Transverse colon (tissue), 4 donors: ENCODE data around the gene CELA2B.

Experiments used
- POLR2AphosphoS5 ChIP-seq, 3 donors: sonication (generic); formaldehyde crosslinking; IDR thresholded peaks; one replicate each; pipeline ENCODE4 v1.6.1; 2016; ENCODE audit warnings: antibody characterized with exemption in 3 of 3
- TF ChIP-seq, protein P1 (sequence below), 5 experiments: fragments of 200-600 bp in 3 of 5; fragments of 450-650 bp in 2 of 5; sonication (generic) in 3 of 5; IDR thresholded peaks; 1 replicate in 2 of 5; 2 replicates in 3 of 5; pipeline ENCODE4 v1.5.1; 2016 to 2017; ENCODE audit warnings: antibody characterized with exemption in 5 of 5, inconsistent platforms in 3 of 5, mild to moderate bottlenecking in 2 of 5, moderate library complexity in 1 of 5

DNA sequence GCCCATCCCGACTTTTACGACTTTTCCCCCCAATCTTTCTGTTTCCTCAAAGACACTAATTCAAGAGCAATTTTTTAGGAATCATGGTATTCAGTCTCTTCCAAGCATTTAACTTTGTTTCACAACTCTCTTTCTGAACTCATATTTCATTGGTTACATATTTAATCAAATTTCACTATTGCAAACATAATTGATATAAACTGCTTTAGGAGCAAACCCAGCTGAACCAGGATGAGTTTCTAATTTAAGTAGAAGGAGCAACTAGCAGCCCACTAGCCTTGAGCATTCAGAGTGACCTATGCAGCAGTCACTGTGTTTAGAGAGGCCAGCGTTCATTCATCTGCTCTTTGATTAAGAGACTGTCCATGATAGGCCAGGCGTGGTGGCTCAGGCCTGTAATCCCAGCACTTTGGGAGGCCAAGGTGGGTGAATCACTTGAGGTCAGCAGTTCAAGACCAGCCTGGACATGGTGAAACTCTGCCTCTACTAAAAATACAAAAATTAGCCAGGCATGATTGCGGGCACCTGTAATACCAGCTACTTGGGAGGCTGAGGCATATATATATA lies 1.8 kb downstream of the CELA2B start:
- TF ChIP-seq POLR2AphosphoS5 (IDR thresholded peaks at IDR 0.05), result no peak
- TF ChIP-seq, protein P1, sequence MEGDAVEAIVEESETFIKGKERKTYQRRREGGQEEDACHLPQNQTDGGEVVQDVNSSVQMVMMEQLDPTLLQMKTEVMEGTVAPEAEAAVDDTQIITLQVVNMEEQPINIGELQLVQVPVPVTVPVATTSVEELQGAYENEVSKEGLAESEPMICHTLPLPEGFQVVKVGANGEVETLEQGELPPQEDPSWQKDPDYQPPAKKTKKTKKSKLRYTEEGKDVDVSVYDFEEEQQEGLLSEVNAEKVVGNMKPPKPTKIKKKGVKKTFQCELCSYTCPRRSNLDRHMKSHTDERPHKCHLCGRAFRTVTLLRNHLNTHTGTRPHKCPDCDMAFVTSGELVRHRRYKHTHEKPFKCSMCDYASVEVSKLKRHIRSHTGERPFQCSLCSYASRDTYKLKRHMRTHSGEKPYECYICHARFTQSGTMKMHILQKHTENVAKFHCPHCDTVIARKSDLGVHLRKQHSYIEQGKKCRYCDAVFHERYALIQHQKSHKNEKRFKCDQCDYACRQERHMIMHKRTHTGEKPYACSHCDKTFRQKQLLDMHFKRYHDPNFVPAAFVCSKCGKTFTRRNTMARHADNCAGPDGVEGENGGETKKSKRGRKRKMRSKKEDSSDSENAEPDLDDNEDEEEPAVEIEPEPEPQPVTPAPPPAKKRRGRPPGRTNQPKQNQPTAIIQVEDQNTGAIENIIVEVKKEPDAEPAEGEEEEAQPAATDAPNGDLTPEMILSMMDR (IDR thresholded peaks at IDR 0.05), result no peak
